ENCODE data around the gene ADH6. TPM values are rescaled to one million over a fixed set of nuclear protein-coding genes. Genes with fewer than 3 reads are reported as not detected.

The ADH6 gene
- total RNA-seq, 1 donor from 2014 or later, result 0.50 TPM

DNA sequence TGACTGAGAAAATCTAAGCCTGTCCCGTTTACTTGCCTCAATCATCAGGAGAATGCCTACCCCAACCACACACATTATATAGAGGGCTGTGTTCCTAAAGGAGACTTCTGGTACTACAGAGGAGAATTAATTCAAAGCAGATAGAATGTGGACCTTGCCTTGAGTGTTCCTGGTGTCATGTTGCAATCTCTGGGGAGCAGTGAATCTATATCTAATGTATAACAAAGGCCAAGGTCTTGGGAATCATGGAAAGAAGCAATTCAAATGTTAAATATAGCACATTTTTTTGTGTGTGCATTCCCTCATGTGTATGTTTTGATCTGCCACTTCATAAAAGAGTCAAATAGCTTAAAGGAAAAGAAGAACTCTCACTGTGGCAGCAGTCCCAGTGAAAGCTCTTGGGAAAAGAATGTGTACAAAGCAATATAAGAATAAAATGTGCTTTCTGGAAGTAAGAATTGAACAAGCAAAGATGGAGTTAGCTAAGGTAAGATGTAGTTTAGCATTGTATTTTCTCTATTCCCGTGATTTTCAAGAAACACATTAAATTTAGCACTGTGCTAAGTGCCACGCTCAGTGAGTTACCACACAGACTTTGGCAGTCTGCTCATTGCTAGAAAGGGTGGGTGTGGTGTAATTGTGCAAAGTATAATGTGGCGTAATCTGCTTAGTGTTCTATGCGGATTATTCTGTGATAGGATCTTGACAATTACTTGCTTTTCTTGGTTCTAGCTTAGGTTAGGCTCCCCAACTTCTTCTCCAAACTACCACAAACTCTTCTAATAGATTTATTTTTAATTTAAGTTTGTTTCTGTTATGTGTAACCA, 13.7 kb downstream of the ADH6 start:
- Histone ChIP-seq H3K4me3 (no peak overlapping the region), H3K9me3 (no peaks in the 10 kb centered on the region), H3K4me1 (peaks cover 20% of the 10 kb centered on the region), H3K36me3 (no peaks in the 10 kb centered on the region), H3K27me3 (ENCODE audit: low read depth) (no peaks in the 10 kb centered on the region), H3K27ac (peak overlapping the region; percentile 14)
- TF ChIP-seq, protein P1, sequence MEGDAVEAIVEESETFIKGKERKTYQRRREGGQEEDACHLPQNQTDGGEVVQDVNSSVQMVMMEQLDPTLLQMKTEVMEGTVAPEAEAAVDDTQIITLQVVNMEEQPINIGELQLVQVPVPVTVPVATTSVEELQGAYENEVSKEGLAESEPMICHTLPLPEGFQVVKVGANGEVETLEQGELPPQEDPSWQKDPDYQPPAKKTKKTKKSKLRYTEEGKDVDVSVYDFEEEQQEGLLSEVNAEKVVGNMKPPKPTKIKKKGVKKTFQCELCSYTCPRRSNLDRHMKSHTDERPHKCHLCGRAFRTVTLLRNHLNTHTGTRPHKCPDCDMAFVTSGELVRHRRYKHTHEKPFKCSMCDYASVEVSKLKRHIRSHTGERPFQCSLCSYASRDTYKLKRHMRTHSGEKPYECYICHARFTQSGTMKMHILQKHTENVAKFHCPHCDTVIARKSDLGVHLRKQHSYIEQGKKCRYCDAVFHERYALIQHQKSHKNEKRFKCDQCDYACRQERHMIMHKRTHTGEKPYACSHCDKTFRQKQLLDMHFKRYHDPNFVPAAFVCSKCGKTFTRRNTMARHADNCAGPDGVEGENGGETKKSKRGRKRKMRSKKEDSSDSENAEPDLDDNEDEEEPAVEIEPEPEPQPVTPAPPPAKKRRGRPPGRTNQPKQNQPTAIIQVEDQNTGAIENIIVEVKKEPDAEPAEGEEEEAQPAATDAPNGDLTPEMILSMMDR (IDR thresholded peaks at IDR 0.05), result no peak
- intact Hi-C loops (cut with DNase I), result no loop called here
- ATAC-seq (peak; percentile 74 to 81), DNase-seq (no peak)

DNA sequence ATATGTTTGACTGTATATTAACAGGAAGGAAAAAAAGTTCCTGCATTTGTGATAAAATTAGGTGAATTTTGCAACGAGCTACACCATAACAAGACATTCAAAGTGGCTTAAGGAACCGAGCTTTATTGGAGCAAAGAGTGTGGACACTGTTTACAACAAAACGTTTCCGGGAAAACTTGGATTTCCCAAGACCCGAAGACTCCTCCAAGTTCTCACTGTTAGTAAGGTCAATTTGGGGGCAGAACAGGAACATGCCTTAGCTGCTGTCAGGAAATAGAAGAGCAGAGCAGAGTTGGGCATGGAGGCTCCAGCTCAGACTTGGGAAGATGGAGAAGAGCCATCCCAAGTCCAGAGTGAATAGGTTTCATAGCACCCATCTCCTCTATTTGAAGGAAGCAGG, 16.5 kb downstream of the ADH6 start:
- ATAC-seq, result peak; percentile 59 to 77
- Histone ChIP-seq H3K9me3 (no peaks in the 10 kb centered on the region), H3K36me3 (no peaks in the 10 kb centered on the region), H3K4me1 (peaks cover 20% of the 10 kb centered on the region), H3K27me3 (ENCODE audit: low read depth) (no peaks in the 10 kb centered on the region), H3K4me3 (no peak overlapping the region), H3K27ac (peak overlapping the region; percentile 61)
- TF ChIP-seq, protein P1 (IDR thresholded peaks at IDR 0.05), result no peak
- intact Hi-C loops (cut with DNase I), result no loop called here
- DNase-seq, result no peak

DNA sequence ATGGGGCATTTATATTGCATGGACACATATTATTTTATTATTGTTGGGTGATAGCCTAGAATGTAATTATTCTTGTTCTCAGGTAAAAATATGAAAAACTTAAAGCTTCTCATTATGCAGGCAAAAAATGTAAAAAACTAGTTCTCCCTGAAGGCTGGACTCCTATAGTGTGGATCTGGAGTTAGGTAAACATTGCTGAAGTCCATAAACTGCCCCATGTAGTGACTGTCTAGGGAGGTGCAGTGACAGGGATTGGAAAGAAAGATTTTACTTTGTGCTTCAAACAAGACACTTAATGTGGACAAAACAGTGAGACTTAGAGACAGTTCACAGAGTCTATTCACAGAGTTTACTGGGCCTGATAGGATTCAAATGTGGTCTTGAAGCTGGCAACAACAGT, 17.0 kb downstream of the ADH6 start:
- peaks cover 20% of the 10 kb centered on the region for H3K4me1 ChIP-seq
- H3K4me3 ChIP-seq, result no peak overlapping the region
- intact Hi-C loops (cut with DNase I), result no loop called here
- H3K36me3 ChIP-seq, result no peaks in the 10 kb centered on the region
- ATAC-seq, result peak; percentile 9 to 26
- no peak for DNase-seq
- H3K9me3 ChIP-seq, result no peaks in the 10 kb centered on the region
- TF ChIP-seq, protein P1 (IDR thresholded peaks at IDR 0.05), result no peak
- H3K27me3 ChIP-seq (ENCODE audit: low read depth), result no peaks in the 10 kb centered on the region
- H3K27ac ChIP-seq, result peak overlapping the region; percentile 61

DNA sequence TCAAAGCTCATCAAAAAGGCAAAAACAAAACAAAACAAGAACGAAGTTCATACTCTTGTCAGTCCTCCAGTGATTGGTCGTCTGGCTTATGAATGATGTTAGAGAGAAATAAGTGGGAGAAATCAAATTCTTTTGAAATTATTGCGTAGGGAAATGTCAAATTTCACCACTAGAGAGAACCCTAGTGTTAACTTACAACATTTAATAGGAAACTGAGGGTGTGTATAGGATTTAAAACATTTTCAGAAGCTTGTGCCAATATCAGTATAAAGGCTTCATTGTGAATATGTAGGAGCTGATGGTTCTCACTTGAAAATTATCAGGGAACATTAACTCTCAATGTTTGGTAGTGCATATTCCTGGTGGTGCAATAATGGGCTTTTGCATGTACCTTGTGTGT, 17.4 kb downstream of the ADH6 start:
- DNase-seq, result no peak

DNA sequence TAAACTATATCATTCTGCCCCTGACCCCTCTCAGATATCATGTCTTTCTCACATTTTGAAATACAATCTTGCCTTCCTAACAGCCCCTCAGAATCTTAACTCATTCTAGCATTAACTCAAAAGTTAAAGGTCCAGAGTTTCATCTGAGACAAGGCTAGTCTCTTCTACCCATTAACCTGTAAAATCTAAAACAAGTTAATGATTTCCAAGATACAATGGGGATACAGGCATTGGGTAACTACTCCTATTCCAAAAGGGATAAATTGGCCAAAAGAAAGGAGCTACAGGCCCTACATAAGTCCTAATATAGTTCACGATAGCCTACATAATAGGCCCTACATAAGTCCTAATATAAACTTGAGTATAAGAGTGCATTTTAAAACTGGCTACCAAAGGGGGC, 18.9 kb downstream of the ADH6 start:
- TF ChIP-seq, protein P1 (IDR thresholded peaks at IDR 0.05), result no peak
- H3K4me1 ChIP-seq, result peaks cover 15% of the 10 kb centered on the region
- no peaks in the 10 kb centered on the region for H3K36me3 ChIP-seq
- H3K9me3 ChIP-seq, result no peaks in the 10 kb centered on the region
- DNase-seq (no peak), ATAC-seq (no peak)
- no peak overlapping the region for H3K27ac ChIP-seq
- H3K27me3 ChIP-seq (ENCODE audit: low read depth), result no peaks in the 10 kb centered on the region
- intact Hi-C loops (cut with DNase I), result no loop called here
- no peak overlapping the region for H3K4me3 ChIP-seq

More for the DNA sequence above, 17.4 kb downstream of the ADH6 start:
- H3K27me3 ChIP-seq (ENCODE audit: low read depth), result no peaks in the 10 kb centered on the region
- ATAC-seq, result peak in 1 of 2 donors; percentile 37
- intact Hi-C loops (cut with DNase I), result no loop called here
- H3K27ac ChIP-seq, result peak overlapping the region; percentile 61
- TF ChIP-seq, protein P1 (IDR thresholded peaks at IDR 0.05), result no peak
- H3K9me3 ChIP-seq, result no peaks in the 10 kb centered on the region
- H3K4me1 ChIP-seq, result peaks cover 20% of the 10 kb centered on the region
- no peak overlapping the region for H3K4me3 ChIP-seq
- H3K36me3 ChIP-seq, result no peaks in the 10 kb centered on the region

All from lower lobe of right lung (tissue), 2 donors.